HG03469 (cell line): ENCODE results near the gene MYO10.
"Not testable (repeated sequence)": the region's sequence is repeated elsewhere in the genome, so short reads cannot be mapped to it uniquely, and the experiment has no call there.

Experiments
- ATAC-seq: cut with Tn5 transposase; IDR thresholded peaks from one replicate; pipeline ENCODE4 v1.9.1; 2021; ENCODE audit warnings: mild to moderate bottlenecking, moderate library complexity, moderate number of reproducible peaks; ENCODE audit not compliant: unreplicated experiment

MYO10 gene

DNA sequence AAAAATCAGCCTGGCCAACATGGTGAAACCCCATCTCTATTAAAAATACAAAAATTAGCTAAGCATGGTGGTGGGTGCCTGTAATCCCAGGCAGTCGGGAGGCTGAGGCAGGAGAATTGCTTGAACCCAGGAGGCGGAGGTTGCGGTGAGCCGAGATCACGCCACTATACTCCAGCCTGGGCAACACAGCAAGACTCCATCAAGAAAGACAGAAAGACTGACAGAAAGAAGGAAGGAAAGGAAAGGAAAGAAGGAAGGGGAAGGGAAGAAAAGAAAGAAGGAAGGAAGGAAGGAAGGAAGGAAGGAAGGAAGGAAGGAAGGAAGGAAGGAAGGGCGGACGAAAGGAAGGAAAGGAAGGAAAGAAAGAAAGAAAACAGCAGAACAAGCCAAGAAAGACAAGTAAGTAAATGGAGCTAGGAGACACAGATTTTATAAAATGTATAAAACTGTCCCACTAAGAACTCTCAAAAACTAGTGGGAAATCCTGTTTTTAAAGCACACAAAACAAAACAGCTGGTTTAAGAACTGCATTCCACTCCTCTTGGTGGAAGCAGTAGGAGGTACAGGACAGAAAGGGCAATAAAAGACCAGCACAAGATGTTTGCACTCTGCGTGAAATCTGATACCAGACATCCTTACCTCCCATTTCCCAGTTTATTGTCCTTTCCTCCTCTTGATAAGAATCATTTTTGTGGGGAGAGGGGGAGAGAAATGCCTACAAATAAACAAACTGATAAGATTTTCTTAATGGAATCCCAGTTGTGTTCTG, 46.7 kb downstream of the MYO10 start:
- no peak for ATAC-seq

DNA sequence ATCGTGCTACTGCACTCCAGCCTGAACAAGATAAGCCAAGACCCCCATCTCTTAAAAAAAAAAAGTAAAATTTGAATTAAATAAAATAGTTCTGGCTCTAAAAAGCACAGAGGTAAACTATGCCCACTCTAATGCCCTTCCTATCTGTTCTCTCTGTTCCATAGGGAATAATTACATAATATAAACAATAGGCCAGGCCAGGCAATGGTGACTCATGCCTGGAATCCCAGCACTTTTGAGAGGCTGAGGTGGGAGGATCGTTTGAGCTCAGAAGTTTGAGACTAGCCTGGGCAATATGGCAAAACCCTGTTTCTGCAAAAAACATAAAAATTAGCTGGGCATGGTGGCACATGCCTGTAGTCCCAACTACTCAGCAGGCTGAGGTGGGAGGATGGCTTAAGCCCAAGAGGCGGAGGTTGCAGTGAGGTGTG, 47.4 kb downstream of the MYO10 start:
- ATAC-seq = no peak

DNA sequence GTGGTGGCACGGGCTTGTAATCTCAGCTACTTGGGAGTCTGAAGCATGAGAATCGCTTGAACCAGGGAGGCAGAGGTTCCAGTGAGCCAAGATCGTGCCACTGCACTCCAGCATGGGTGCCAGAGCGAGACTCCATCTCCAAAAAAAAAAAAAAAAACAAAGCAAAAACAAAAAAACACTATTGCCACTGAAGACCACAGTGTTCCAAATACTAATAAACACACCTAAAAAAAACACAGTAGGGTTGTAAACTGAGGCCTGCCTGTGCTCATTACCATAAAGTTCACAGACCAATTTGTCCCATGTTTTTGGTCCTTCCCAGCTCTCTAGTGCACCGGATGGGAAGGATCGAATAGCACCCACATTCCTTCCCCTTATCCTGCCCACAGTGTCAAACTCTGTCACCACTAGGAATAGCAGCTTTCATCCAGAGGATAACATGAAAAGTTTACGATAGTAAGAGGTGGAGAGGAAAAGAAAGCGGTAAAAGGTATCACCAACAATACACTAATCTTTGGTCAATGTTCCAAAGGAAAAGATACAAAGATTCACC, 49.2 kb downstream of the MYO10 start:
- no peak for ATAC-seq

- no peak for ATAC-seq
Measured at GRCh38 chr5:16886366-16886736, 49.7 kb downstream of the MYO10 start.

DNA sequence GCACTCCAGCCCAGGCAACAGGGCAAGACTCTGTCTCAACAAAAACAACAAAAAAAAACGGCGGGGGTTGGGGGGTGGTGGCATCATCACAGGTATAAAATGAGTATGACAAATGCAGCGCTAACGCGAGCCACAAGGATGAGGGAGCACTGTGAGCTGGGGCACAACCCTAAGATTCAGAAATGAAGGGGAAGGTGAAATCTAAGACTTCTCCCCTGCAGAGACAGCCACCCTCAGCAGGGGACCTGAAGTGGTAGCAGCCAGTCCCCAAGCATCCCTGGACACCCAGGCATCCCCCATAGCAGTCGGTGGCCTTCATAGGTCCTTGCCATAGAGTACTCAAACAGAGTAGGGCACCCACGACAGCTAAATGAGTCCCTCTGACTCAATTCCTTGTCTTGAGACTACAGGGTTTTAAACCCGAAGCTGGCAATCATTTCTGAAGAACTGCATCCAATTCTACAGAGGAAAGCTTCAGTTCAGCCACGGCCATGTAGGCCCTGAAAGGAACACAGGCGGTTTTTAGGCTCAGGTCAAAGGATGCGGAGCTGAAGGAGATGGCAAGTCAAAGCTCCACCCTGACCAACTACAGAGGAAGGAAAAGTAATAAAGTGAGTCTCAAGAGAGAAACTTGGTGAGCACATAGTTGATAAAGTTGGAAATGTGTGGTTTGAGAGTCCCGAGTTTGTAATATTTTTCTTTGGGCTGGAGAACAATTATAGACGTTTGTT, 50.3 kb downstream of the MYO10 start:
- ATAC-seq = no peak

- no peak for ATAC-seq
Measured at GRCh38 chr5:16884595-16884994, 51.5 kb downstream of the MYO10 start.

DNA sequence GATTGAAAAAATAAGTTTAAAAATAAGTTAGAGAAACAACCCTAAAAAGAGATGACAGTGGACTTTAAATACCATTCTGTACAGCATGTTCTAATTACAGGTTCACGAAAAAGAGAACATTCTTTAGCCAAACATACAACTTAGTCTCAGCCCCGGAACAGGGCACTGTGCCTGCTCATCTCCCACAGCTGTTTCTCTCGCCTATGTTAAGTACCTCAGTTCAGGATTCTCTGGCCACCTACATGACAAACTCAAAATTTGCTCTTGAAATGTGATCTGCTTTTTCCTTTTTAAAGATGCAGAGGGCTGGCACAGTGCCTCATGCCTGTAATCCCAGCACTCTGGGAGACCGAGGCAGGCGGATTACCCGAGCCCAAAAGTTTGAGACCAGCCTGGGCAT, 52.3 kb downstream of the MYO10 start:
- ATAC-seq = no peak

DNA sequence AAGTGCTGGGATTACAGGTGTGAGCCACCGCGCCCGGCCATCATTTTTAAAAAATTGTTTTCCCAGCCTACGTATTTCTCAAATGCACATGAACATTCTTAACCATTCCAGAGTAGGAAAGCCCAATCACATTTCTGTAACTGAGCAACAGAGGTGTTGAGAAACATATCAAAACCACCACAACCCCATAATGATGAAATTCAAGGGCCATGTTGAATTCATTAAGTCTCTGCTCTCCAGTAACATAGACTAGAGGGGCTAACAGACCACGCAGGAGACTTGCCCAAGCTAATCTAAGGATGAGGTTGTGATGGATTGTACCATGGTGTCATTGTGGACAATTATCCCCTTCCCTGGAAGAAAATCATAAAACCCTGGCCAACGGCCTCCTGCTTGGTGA, 52.9 kb downstream of the MYO10 start:
- no peak for ATAC-seq

GRCh38 chr5:16881251-16881650, 54.8 kb downstream of the MYO10 start:
- no peak for ATAC-seq

DNA sequence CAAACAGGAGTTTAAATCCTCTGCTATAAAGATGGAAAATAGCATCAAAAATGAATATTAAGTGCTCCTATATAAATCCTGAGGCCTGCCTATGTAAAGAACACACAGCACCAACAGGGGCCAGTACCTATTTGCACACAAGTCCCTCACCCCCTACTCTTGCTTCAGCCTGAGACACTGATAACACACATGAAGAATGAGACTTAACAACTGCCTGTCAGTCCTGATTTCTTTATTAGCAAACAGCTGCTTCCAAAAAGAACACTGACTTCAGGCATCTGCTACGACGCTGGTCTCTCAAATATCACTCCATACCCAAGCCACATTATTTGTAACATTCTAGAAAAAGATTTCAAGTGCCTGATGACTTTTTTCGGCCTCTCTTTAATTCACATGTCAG, 55.5 kb downstream of the MYO10 start:
- no peak for ATAC-seq

DNA sequence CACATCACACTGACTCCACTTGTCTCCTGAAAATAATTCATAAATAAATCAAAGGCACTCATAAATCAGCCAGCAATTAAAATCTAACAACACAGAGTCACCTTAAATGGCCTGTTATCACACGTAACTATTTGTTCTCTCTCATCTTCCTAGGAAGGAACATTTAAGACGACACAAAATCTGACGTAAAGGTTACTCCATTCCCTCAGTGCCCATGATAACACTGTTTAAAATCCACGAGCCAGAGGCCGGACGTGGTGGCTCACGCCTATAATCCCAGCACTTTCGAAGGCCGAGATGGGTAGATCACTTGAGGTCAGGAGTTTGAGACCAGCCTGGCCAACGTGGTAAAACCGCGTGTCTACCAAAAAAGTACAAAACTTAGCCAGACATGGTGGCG, 56.4 kb downstream of the MYO10 start:
- no peak for ATAC-seq

GRCh38 chr5:16879191-16879590, 56.9 kb downstream of the MYO10 start:
- no peak for ATAC-seq

GRCh38 chr5:16877267-16877935, 58.7 kb downstream of the MYO10 start:
- no peak for ATAC-seq

- not testable (repeated sequence) for ATAC-seq
Measured at GRCh38 chr5:16874424-16874823, 61.7 kb downstream of the MYO10 start.

- no peak for ATAC-seq
Measured at GRCh38 chr5:16871746-16872339, 64.2 kb downstream of the MYO10 start.

- ATAC-seq = no peak
Measured at GRCh38 chr5:16870878-16871277, 65.2 kb downstream of the MYO10 start.

- ATAC-seq = no peak
Measured at GRCh38 chr5:16869821-16870796, 66.0 kb downstream of the MYO10 start.

DNA sequence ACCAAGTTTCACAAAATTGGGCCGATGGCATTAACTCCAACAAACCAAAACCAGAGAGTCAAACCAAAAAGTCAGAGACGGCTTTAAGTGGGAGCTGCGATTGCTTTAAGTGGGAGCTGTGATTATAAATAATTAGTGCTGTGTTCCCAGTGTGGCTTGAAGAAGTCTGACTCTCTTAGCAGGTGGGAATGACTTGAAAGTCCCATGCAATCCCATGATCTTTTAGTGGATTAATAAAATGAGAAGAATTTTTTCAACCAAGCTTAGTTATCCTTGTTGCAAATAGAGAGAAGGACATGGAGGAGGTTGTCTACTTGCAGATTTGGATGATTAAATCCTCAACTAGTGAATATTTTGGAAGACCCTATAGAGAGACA, 68.5 kb downstream of the MYO10 start:
- no peak for ATAC-seq

GRCh38 chr5:16866795-16867576, 69.1 kb downstream of the MYO10 start:
- ATAC-seq = no peak
